Measurements from ENCODE around the gene SMURF2. TPM values are rescaled to one million over a fixed set of nuclear protein-coding genes. Genes with fewer than 3 reads are reported as not detected.
A peak's percentile ranks its signal among the peaks of the same experiment; 100 is the strongest.

SMURF2 gene
- total RNA-seq, 3 donors from 2014 or later = 27.2 to 48.3 (median 28.6) TPM

DNA sequence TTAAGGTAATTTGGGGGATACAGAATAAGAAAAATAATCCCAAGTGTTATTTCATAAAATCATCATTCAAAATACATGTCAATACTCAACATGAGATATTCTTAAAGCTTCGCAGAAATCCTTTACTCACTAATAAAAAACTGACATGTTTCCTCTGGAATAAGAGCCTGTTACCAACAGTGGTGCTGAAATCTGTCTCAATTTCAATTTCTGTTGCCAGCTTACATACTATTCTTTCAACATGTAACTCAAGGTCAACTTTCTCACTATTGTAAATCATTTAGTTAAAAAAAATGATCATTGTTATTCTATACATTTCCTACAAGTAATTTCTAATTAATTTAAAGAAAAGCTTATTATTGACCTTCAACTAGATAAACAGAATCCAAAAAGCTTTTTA, 87.5 kb downstream of the SMURF2 start:
- Histone ChIP-seq H3K36me3 (no peaks in the 10 kb centered on the region), H3K4me1 (no peaks in the 10 kb centered on the region), H3K4me3 (no peak overlapping the region), H3K9me3 (no peaks in the 10 kb centered on the region), H3K27me3 (no peaks in the 10 kb centered on the region), H3K27ac (no peak overlapping the region)
- intact Hi-C loops (cut with DNase I; ENCODE audit: low total_unique reads) = no loop called here
- no peak for TF ChIP-seq POLR2A (IDR thresholded peaks at IDR 0.05)
- no peak for TF ChIP-seq POLR2AphosphoS5 (IDR thresholded peaks at IDR 0.05)
- TF ChIP-seq, protein P1, sequence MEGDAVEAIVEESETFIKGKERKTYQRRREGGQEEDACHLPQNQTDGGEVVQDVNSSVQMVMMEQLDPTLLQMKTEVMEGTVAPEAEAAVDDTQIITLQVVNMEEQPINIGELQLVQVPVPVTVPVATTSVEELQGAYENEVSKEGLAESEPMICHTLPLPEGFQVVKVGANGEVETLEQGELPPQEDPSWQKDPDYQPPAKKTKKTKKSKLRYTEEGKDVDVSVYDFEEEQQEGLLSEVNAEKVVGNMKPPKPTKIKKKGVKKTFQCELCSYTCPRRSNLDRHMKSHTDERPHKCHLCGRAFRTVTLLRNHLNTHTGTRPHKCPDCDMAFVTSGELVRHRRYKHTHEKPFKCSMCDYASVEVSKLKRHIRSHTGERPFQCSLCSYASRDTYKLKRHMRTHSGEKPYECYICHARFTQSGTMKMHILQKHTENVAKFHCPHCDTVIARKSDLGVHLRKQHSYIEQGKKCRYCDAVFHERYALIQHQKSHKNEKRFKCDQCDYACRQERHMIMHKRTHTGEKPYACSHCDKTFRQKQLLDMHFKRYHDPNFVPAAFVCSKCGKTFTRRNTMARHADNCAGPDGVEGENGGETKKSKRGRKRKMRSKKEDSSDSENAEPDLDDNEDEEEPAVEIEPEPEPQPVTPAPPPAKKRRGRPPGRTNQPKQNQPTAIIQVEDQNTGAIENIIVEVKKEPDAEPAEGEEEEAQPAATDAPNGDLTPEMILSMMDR (IDR thresholded peaks at IDR 0.05) = no peak
- DNase-seq (ENCODE audit: low spot score in 2 of 2) = no peak

DNA sequence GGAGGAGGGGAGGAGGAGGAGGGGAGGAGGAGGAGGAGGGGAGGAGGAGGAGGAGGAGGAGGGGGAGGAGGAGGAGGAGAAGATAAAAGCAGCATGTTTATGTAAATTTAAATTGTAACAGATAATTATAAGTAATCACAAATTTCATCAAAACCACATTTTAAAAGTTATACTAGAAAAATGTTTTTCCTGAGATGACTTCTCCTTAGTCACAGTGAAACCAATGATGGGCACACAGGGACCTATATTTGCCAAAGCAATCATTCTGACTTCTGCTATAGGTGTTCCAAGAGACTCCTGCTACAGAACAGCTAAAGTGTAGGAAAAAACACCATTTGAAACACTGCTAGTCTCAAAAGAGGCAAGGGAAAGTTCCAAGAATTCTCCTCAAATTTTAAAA, 88.9 kb downstream of the SMURF2 start:
- no peaks in the 10 kb centered on the region for H3K27me3 ChIP-seq
- DNase-seq (ENCODE audit: low spot score in 2 of 2) = no peak
- no peaks in the 10 kb centered on the region for H3K36me3 ChIP-seq
- TF ChIP-seq POLR2AphosphoS5 (IDR thresholded peaks at IDR 0.05) (no peak), POLR2A (IDR thresholded peaks at IDR 0.05) (no peak)
- TF ChIP-seq, protein P1 (IDR thresholded peaks at IDR 0.05) = no peak
- no peak overlapping the region for H3K4me3 ChIP-seq
- no peak overlapping the region for H3K27ac ChIP-seq
- no peaks in the 10 kb centered on the region for H3K4me1 ChIP-seq
- intact Hi-C loops (cut with DNase I; ENCODE audit: low total_unique reads) = no loop called here
- no peaks in the 10 kb centered on the region for H3K9me3 ChIP-seq

DNA sequence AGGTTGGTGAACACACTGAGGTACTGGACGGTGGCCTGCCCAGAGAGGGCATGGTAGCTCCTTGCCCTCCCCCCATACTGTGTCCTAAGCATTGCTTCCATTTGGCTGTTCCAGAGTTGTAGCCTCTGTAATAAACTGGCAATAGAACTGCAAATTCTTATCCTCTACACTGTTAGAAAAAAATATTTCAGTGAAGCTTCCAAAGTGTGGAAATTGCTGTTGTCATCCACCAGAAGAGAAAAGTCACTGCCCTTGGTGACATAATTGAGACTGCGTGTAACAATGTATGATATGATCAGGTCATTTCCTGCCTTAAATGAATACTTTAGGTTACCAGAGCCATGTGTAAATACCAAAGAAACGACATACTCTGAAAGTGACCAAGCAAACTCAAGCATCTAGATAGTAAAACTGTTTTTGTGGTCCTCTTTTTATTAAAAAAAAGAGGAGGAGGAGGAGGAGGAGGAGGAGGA, 89.4 kb downstream of the SMURF2 start:
- Histone ChIP-seq H3K27ac (peak overlapping the region; percentile 9 to 39), H3K27me3 (no peaks in the 10 kb centered on the region), H3K9me3 (no peaks in the 10 kb centered on the region), H3K36me3 (no peaks in the 10 kb centered on the region), H3K4me3 (no peak overlapping the region), H3K4me1 (no peaks in the 10 kb centered on the region)
- TF ChIP-seq POLR2A (IDR thresholded peaks at IDR 0.05) (no peak), POLR2AphosphoS5 (IDR thresholded peaks at IDR 0.05) (no peak)
- TF ChIP-seq, protein P1 (IDR thresholded peaks at IDR 0.05) = no peak
- no peak for DNase-seq (ENCODE audit: low spot score in 2 of 2)
- intact Hi-C loops (cut with DNase I; ENCODE audit: low total_unique reads) = no loop called here

DNA sequence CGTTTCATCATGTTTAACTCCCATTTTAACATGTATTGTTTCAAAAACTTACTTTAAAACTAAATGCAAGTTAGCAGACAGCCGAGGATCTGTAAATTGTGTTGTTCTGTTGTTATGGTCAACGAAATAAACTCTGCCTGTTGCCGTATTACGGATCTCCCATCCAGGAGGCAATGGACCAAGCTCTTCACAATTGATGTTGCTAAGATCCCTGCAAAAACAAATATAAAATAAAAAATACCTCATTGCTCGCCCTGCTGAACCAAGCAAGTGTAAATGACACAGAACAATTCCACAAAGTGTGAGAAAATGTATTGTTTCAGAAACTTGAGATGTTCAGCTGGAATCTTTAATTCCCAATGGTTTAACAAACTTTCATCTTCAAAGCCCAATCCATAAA, 90.4 kb downstream of the SMURF2 start:
- DNase-seq (ENCODE audit: low spot score in 2 of 2) = no peak
- no peak overlapping the region for H3K4me3 ChIP-seq
- no peaks in the 10 kb centered on the region for H3K27me3 ChIP-seq
- no peaks in the 10 kb centered on the region for H3K36me3 ChIP-seq
- TF ChIP-seq, protein P1 (IDR thresholded peaks at IDR 0.05) = no peak
- no peak for TF ChIP-seq POLR2AphosphoS5 (IDR thresholded peaks at IDR 0.05)
- TF ChIP-seq POLR2A (IDR thresholded peaks at IDR 0.05) = no peak
- no peaks in the 10 kb centered on the region for H3K4me1 ChIP-seq
- H3K27ac ChIP-seq = no peak overlapping the region
- no peaks in the 10 kb centered on the region for H3K9me3 ChIP-seq
- intact Hi-C loops (cut with DNase I; ENCODE audit: low total_unique reads) = no loop called here

DNA sequence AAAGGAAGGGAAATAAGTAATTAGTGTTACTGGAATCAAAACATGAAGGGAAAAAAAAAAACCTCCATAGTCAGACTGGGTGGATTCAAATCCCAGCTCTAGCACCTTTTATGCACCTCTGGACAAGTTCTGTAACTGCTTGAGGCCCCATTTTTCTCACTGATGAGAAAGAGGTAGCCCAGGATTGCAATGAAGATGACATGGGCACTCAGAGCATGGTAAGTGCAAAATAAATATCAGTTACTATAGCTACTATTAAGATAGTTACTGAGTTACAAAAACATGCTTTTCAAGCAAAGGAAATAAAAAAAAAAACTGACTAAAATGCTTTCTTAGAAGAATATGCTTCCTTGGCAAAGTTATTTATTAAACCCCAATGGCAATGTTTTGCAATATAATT, 96.5 kb downstream of the SMURF2 start:
- DNase-seq (ENCODE audit: low spot score in 2 of 2) = no peak
- no peaks in the 10 kb centered on the region for H3K36me3 ChIP-seq
- no peak overlapping the region for H3K27ac ChIP-seq
- TF ChIP-seq POLR2AphosphoS5 (IDR thresholded peaks at IDR 0.05) = no peak
- H3K4me1 ChIP-seq = no peaks in the 10 kb centered on the region
- H3K27me3 ChIP-seq = no peaks in the 10 kb centered on the region
- H3K4me3 ChIP-seq = no peak overlapping the region
- H3K9me3 ChIP-seq = no peaks in the 10 kb centered on the region
- intact Hi-C loops (cut with DNase I; ENCODE audit: low total_unique reads) = no loop called here

DNA sequence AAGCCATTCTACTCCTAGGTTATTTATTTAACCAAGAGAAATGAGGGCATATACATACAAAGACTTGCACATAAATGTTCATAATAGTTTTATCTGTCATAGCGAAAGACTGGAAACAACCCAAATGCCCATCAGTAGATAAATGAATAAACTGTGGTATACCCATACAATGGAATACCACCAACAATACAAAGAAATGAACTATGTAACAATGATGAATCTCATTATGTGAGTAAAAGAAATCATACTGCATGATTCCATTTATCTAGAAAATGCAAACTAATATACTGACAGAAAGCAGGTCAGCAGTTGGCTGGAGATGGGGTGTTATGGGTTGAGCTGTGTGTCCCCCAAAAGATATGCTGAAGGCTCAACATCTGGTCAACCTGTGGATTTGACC, 98.0 kb downstream of the SMURF2 start:
- no peak for DNase-seq (ENCODE audit: low spot score in 2 of 2)
- intact Hi-C loops (cut with DNase I; ENCODE audit: low total_unique reads) = no loop called here
- Histone ChIP-seq H3K4me3 (no peak overlapping the region), H3K27ac (no peak overlapping the region), H3K4me1 (no peaks in the 10 kb centered on the region), H3K36me3 (no peaks in the 10 kb centered on the region), H3K27me3 (no peaks in the 10 kb centered on the region), H3K9me3 (no peaks in the 10 kb centered on the region)
- no peak for TF ChIP-seq POLR2A (IDR thresholded peaks at IDR 0.05)
- TF ChIP-seq, protein P1 (IDR thresholded peaks at IDR 0.05) = no peak
- no peak for TF ChIP-seq POLR2AphosphoS5 (IDR thresholded peaks at IDR 0.05)

All from breast epithelium (tissue), 4 donors.